Urinary bladder (tissue), 4 donors: ENCODE results near the gene SOX13. TPM values are rescaled to one million over a fixed set of nuclear protein-coding genes. Genes with fewer than 3 reads are reported as not detected.

Experiments used
- DNase-seq: peaks from one replicate; pipeline ENCODE4 v3.0.0-alpha.2; 2015; ENCODE audit errors: extremely low spot score
- H3K27ac ChIP-seq: one replicate; pipeline ENCODE4 v1.5.1; 2013; ENCODE audit warnings: low read depth, mild to moderate bottlenecking, moderate library complexity
- H3K36me3 ChIP-seq: one replicate; pipeline ENCODE4 v1.6.1; 2013; ENCODE audit warnings: mild to moderate bottlenecking, moderate library complexity; ENCODE audit not compliant: insufficient read depth
- H3K4me1 ChIP-seq: one replicate; pipeline ENCODE4 v1.6.1; 2013; ENCODE audit warnings: mild to moderate bottlenecking, moderate library complexity; ENCODE audit not compliant: insufficient read depth
- H3K4me3 ChIP-seq: one replicate; pipeline ENCODE4 v1.5.1; 2013; ENCODE audit warnings: low read depth, low read length
- WGBS: extraction: QIAGEN DNeasy Blood & Tissue Kit; methylation state at CpG from one replicate; pipeline ENCODE4 v1.1.7; 2013; 5-methylcytosine and 5-hydroxymethylcytosine counted together
- polyA plus RNA-seq: library from polyadenylated mRNA; stranded (reverse); fragments of 200-250 nt; gene quantifications from one replicate; pipeline ENCODE4 v1.2.3, GENCODE V29; 2013
- total RNA-seq: library from RNA; depleted of rRNA; stranded (reverse); fragments of >200 nt; gene quantifications from one replicate; pipeline ENCODE4 v1.2.3, GENCODE V29; 2014
- donor health status: healthy with polysubstance abuse.
- donor health status: healthy.

Gene SOX13
- total and polyA plus RNA-seq, 2 donors = 12.8 to 41.9 TPM

DNA sequence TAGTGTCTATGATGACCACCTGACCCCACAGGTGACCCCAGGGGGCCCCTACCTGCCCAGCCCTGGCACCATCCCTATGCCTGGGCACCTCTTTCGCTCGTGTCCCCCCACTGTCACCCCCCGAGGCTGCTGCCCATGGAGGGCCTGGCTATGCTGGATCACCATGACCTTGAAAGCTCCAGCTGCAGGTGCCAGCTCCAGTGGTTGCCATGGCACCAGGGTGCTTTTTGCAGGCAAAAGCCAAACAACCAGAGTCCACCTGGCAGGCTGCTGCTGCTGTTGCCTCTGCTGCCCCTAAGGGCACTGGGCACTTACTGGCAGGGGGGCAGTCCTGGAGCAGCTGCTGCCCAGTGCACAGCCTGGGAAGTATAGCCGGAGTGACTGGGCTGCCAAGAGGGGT is 57.3 kb downstream of the SOX13 start:
- no peak for DNase-seq
- H3K27ac ChIP-seq = no peak overlapping the region
- no peak overlapping the region for H3K4me3 ChIP-seq
- no peaks in the 10 kb centered on the region for H3K4me1 ChIP-seq
- WGBS = 85% methylated on average over 4 of the region's 4 CpGs
- peaks cover 2% of the 10 kb centered on the region for H3K36me3 ChIP-seq

DNA sequence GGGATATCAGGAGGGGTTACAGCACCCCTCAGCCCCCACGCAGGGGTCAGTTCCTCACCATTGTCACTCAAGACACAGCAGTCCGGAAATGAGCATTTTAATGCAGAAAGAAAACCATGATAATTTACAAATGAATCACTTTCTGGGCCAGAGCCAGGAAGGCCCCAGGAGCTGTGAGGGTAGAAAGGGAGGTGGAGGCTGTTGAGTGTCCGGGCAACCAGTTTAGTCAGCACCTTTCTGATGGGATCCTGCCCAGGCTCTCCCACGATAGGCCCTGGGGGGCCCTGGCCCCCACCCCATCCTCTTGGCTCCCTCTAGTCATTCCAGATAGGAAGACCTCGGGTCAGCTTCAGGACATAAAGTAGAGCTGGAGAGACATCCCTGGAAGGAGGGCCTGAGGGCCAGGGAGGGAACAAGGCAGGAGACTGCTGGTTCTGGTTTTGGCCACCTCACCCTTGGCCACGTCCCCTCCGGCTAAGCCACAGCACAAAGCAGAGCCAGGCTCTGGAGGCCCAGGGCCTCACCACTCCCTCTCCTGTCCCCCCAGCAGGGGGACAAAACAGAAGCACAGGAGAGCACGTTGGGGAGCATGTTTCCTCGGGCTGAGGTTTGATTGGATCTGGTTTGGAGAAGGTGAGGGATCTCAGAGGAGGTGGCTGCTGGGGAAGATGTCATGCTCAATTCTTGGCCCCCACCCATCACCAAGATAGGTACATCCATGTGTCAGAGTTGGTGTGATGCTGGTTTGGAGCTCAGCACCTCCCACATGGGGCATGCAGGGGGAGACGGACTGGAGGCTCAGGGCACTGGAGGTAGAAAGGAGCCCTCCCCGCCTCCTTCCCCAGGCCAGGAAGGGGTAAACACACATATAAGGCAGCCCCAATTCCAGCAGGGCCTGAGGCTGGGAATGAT is 58.3 kb downstream of the SOX13 start:
- Histone ChIP-seq H3K27ac (peak overlapping the region; percentile 14), H3K36me3 (no peaks in the 10 kb centered on the region), H3K4me3 (no peak overlapping the region), H3K4me1 (no peaks in the 10 kb centered on the region)
- DNase-seq = no peak
- WGBS = 42% methylated on average over 11 of the region's 11 CpGs

DNA sequence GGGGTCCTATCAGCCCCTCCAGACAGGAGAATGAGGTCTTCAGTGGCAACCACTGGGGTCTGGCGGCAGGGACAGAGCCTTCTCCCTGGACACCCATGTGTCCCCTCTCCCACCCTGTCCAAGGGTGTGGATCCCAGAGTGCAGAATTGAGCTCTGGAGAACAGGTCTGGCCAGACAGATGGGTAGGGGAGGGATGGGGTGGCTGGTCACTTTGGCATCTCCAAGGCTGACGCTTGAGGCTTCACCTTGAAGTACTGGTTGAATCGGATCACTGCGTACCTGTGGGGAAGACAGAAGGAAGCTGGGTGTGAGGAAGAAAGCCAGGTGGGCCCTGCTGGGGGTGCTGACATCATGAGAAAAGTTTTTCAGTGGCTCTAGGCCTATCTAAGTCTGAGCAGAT is 59.1 kb downstream of the SOX13 start:
- no peak overlapping the region for H3K27ac ChIP-seq
- no peak for DNase-seq
- no peaks in the 10 kb centered on the region for H3K4me1 ChIP-seq
- 92% methylated on average over 4 of the region's 4 CpGs for WGBS
- H3K36me3 ChIP-seq = no peaks in the 10 kb centered on the region
- no peak overlapping the region for H3K4me3 ChIP-seq

- Histone ChIP-seq H3K4me3 (no peak overlapping the region), H3K36me3 (no peaks in the 10 kb centered on the region), H3K27ac (no peak overlapping the region), H3K4me1 (no peaks in the 10 kb centered on the region)
- WGBS = 83% methylated on average over 6 of the region's 6 CpGs
- DNase-seq = no peak
These were observed 59.8 kb downstream of the SOX13 start for GRCh38 chr1:204132718-204133117.

DNA sequence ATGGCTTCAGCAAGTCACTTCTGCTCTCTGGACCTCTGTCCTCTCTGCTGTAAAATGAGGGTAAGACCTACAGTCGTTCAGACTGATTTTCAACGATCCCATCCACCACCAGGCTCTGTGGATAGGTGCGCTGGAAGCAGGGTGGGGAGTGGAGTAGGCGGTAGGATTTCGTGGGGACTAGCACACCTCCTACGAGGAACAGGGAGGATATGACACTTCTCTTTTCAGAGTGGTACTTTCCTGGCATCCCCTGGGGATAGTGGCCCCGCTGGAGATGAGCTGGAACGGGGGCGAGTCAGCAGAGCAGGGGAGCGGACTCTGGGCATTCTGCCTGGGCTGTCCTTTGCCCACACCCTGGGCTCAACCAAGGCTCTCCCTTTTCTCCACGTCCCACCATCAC is 61.2 kb downstream of the SOX13 start:
- H3K36me3 ChIP-seq = no peaks in the 10 kb centered on the region
- DNase-seq = no peak
- 89% methylated on average over 11 of the region's 11 CpGs for WGBS
- H3K4me1 ChIP-seq = no peaks in the 10 kb centered on the region
- no peak overlapping the region for H3K27ac ChIP-seq
- no peak overlapping the region for H3K4me3 ChIP-seq

- 72% methylated on average over 2 of the region's 2 CpGs for WGBS
- H3K4me3 ChIP-seq = no peak overlapping the region
- H3K36me3 ChIP-seq = no peaks in the 10 kb centered on the region
- no peak for DNase-seq
- no peaks in the 10 kb centered on the region for H3K4me1 ChIP-seq
- H3K27ac ChIP-seq = no peak overlapping the region
These were observed 63.9 kb downstream of the SOX13 start for GRCh38 chr1:204136814-204137213.

GRCh38 chr1:204139088-204139487 is 66.2 kb downstream of the SOX13 start:
- H3K4me1 ChIP-seq = no peaks in the 10 kb centered on the region
- H3K36me3 ChIP-seq = no peaks in the 10 kb centered on the region
- 90% methylated on average over 2 of the region's 2 CpGs for WGBS
- no peak overlapping the region for H3K27ac ChIP-seq
- no peak for DNase-seq
- H3K4me3 ChIP-seq = no peak overlapping the region

- no peak overlapping the region for H3K27ac ChIP-seq
- H3K4me3 ChIP-seq = no peak overlapping the region
- DNase-seq = no peak
- no peaks in the 10 kb centered on the region for H3K4me1 ChIP-seq
- no peaks in the 10 kb centered on the region for H3K36me3 ChIP-seq
- WGBS = 98% methylated on average over 6 of the region's 6 CpGs
These were observed 67.0 kb downstream of the SOX13 start for GRCh38 chr1:204139952-204140351.

DNA sequence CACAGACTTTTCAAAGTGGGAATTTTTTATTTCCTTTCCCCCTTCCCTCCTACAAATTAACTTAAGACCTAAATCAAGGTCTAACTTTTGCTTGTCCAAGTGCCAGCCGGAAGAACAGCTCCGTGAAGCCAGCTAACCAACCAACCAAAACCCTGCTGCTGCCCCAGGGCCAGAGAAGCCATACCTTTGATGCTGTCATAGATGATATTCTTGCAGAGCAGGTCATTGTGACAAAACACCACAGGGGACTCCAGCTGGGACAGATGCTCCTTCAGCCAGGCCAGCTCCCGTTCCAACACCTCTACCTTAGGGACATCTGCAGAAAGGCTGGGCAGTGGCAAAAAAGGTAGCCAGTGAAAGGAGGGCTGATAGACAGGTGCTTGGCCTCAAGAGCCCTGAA is 68.2 kb downstream of the SOX13 start:
- WGBS = 96% methylated on average over 3 of the region's 3 CpGs
- Histone ChIP-seq H3K4me3 (no peak overlapping the region), H3K36me3 (no peaks in the 10 kb centered on the region), H3K27ac (no peak overlapping the region), H3K4me1 (no peaks in the 10 kb centered on the region)
- no peak for DNase-seq

GRCh38 chr1:204142032-204142974 is 69.4 kb downstream of the SOX13 start:
- DNase-seq = no peak
- Histone ChIP-seq H3K4me1 (no peaks in the 10 kb centered on the region), H3K4me3 (no peak overlapping the region), H3K27ac (no peak overlapping the region), H3K36me3 (no peaks in the 10 kb centered on the region)
- WGBS = 92% methylated on average over 5 of the region's 5 CpGs

GRCh38 chr1:204143276-204144041 is 70.5 kb downstream of the SOX13 start:
- no peak overlapping the region for H3K4me3 ChIP-seq
- 82% methylated on average over 14 of the region's 14 CpGs for WGBS
- H3K27ac ChIP-seq = no peak overlapping the region
- H3K4me1 ChIP-seq = no peaks in the 10 kb centered on the region
- no peaks in the 10 kb centered on the region for H3K36me3 ChIP-seq
- no peak for DNase-seq

- no peaks in the 10 kb centered on the region for H3K36me3 ChIP-seq
- 78% methylated on average over 4 of the region's 4 CpGs for WGBS
These were observed 72.2 kb downstream of the SOX13 start for GRCh38 chr1:204145033-204145504.

DNA sequence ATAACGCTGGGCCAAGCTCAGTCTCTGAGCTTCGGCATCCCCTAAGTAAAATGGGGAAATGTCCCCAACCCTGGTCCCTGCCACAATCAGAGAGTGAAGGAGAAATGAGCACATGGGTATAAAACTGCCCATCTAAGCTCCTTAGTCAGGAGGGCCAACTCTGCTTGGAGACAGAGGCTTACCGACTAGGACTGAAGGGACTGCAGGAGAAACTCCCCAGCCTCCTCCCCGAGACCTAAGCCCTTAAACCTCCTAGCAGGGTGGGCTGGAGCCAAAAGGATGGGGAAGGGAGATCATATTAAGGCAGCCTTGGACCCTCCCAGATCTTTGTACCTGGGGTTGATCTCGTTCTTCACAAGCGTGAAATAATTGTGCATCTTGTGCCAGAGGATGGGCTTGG is 73.4 kb downstream of the SOX13 start:
- no peak for DNase-seq
- WGBS = 88% methylated on average over 6 of the region's 6 CpGs
- H3K4me1 ChIP-seq = no peaks in the 10 kb centered on the region
- no peaks in the 10 kb centered on the region for H3K36me3 ChIP-seq
- no peak overlapping the region for H3K4me3 ChIP-seq
- H3K27ac ChIP-seq = no peak overlapping the region

More at GRCh38 chr1:204145033-204145504, 72.2 kb downstream of the SOX13 start:
- no peak overlapping the region for H3K4me3 ChIP-seq
- no peaks in the 10 kb centered on the region for H3K4me1 ChIP-seq
- DNase-seq = no peak
- no peak overlapping the region for H3K27ac ChIP-seq
